PC-9 (cell line): ENCODE measurements around the gene ZDHHC12. TPM values are rescaled to one million over a fixed set of nuclear protein-coding genes. Genes with fewer than 3 reads are reported as not detected.

Source experiments
- BruUV-seq: library from RNA; stranded (reverse); fragments of 400-500 nt; replicated peaks from 2 replicates; lab custom pipeline; 2021; lab: Mats Ljungman, UMichigan
- CTCF ChIA-PET: fragments of 300-600 bp; sonication (Branson Sonifier 250); formaldehyde crosslinking; loops from one replicate; lab custom pipeline; 2022; ENCODE audit warnings: antibody characterized with exemption; lab: Charles Lee
- POLR2A ChIA-PET: fragments of 300-600 bp; sonication (Branson Sonifier 250); formaldehyde crosslinking; loops from one replicate; lab custom pipeline; 2022; ENCODE audit warnings: antibody characterized with exemption; ENCODE audit not compliant: unreplicated experiment; lab: Charles Lee
- DNase-seq, 2 experiments: peaks; one replicate each; pipeline versions ENCODE4 v3.0.0 to v3.0.0-alpha.2; 2015 to 2022; ENCODE audit warnings: mixed read lengths in 1 of 2
- H2AFZ ChIP-seq: fragments of 200-600 bp; sonication (generic); 2 replicates; pipeline ENCODE4 v1.8.1; 2017; ENCODE audit warnings: antibody characterized with exemption
- H3F3A ChIP-seq: fragments of 200-600 bp; sonication (generic); 2 replicates; pipeline ENCODE4 v1.8.1; 2017; ENCODE audit warnings: antibody characterized with exemption, mild to moderate bottlenecking, low read depth; ENCODE audit not compliant: insufficient read depth
- H3K27ac ChIP-seq: fragments of 200-600 bp; sonication (generic); 2 replicates; pipeline ENCODE4 v1.6.1; 2016; ENCODE audit warnings: mixed run types
- H3K27me3 ChIP-seq: fragments of 200-600 bp; sonication (generic); 2 replicates; pipeline ENCODE4 v1.6.1; 2016; ENCODE audit warnings: low read depth, mixed run types; ENCODE audit not compliant: insufficient read depth
- H3K36me3 ChIP-seq: fragments of 200-600 bp; sonication (generic); 2 replicates; pipeline ENCODE4 v1.6.1; 2016; ENCODE audit warnings: low read depth, mixed run types
- H3K4me1 ChIP-seq: fragments of 200-600 bp; sonication (generic); replicated peaks from 2 replicates; pipeline ENCODE4 v1.6.1; 2016; ENCODE audit warnings: mixed run types; ENCODE audit not compliant: insufficient read depth
- H3K4me2 ChIP-seq: fragments of 200-600 bp; sonication (generic); 2 replicates; pipeline ENCODE4 v1.6.1; 2017; ENCODE audit warnings: mixed run types
- H3K4me3 ChIP-seq: fragments of 200-600 bp; sonication (generic); 2 replicates; pipeline ENCODE4 v1.6.1; 2016; ENCODE audit warnings: mixed run types
- H3K79me2 ChIP-seq: fragments of 200-600 bp; sonication (generic); 2 replicates; pipeline ENCODE4 v1.6.1; 2017; ENCODE audit warnings: low read depth, mixed run types
- H3K9me2 ChIP-seq: fragments of 200-600 bp; sonication (generic); 2 replicates; pipeline ENCODE4 v1.8.1; 2017; ENCODE audit warnings: mild to moderate bottlenecking; ENCODE audit not compliant: insufficient read depth
- H3K9me3 ChIP-seq: fragments of 200-600 bp; sonication (generic); 2 replicates; pipeline ENCODE4 v1.8.1; 2016; ENCODE audit warnings: low read depth; ENCODE audit not compliant: insufficient read depth
- H4K20me1 ChIP-seq: fragments of 200-600 bp; sonication (generic); 2 replicates; pipeline ENCODE4 v1.8.1; 2017; ENCODE audit not compliant: insufficient read depth
- EZH2 ChIP-seq: fragments of 200-600 bp; sonication (generic); IDR thresholded peaks from 2 replicates; pipeline ENCODE4 v1.8.0; 2017; ENCODE audit warnings: antibody characterized with exemption, low read depth
- intact Hi-C: fragments of 100-400 bp; cut with micrococcal nuclease; formaldehyde crosslinking; loops from one replicate; pipeline ENCODE4 v1.10.0; 2022; ENCODE audit not compliant: unreplicated experiment
- total RNA-seq: library from RNA; stranded (reverse); gene quantifications from 2 replicates; pipeline ENCODE4 v1.2.3, GENCODE V29; 2021
- TF ChIP-seq, protein P1 (sequence below): fragments of 200-600 bp; sonication (generic); conservative IDR thresholded peaks from 2 replicates; pipeline ENCODE4 v1.6.1; 2017; ENCODE audit warnings: mixed run types, antibody characterized with exemption, mild to moderate bottlenecking, moderate library complexity

ZDHHC12 gene
- total RNA-seq, 1 experiment from 2014 or later = 102 TPM

DNA sequence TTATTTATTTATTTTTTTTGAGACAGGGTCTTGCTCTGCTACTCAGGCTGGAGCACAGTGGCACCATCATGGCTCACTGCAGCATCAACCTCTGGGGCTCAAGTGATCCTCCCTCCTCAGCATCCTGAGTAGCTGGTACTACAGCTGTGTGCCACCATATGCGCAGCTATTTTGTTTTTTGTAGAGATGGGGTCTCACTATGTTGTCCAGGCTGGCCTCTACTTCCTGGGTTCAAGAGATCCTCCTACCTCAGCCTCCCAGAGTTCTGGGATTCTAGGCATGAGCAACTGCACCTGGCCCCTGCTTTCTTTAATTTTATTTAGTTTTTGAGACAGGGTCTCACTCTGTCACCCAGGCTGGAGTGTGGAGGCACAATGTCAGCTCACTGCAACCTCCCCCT, 19.5 kb upstream of the ZDHHC12 start:
- no peak overlapping the region for H2AFZ ChIP-seq
- ChIA-PET POLR2A (no interaction called here), CTCF (no interaction called here)
- H3K4me3 ChIP-seq = no peak overlapping the region
- intact Hi-C loops = no loop called here
- no peaks in the 10 kb centered on the region for H3K4me1 ChIP-seq
- H3K27me3 ChIP-seq = no peaks in the 10 kb centered on the region
- no peaks in the 10 kb centered on the region for H3K9me3 ChIP-seq
- H4K20me1 ChIP-seq = no peaks in the 10 kb centered on the region
- no peaks in the 10 kb centered on the region for H3K36me3 ChIP-seq
- H3F3A ChIP-seq = peaks cover 14% of the 10 kb centered on the region; the same call in 1 of the 2 replicates
- BruUV-seq = no TSS peak
- no peaks in the 10 kb centered on the region for H3K79me2 ChIP-seq
- no peak for DNase-seq
- no peak for TF ChIP-seq EZH2
- TF ChIP-seq, protein P1, sequence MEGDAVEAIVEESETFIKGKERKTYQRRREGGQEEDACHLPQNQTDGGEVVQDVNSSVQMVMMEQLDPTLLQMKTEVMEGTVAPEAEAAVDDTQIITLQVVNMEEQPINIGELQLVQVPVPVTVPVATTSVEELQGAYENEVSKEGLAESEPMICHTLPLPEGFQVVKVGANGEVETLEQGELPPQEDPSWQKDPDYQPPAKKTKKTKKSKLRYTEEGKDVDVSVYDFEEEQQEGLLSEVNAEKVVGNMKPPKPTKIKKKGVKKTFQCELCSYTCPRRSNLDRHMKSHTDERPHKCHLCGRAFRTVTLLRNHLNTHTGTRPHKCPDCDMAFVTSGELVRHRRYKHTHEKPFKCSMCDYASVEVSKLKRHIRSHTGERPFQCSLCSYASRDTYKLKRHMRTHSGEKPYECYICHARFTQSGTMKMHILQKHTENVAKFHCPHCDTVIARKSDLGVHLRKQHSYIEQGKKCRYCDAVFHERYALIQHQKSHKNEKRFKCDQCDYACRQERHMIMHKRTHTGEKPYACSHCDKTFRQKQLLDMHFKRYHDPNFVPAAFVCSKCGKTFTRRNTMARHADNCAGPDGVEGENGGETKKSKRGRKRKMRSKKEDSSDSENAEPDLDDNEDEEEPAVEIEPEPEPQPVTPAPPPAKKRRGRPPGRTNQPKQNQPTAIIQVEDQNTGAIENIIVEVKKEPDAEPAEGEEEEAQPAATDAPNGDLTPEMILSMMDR = no peak
- H3K27ac ChIP-seq = no peak overlapping the region
- no peaks in the 10 kb centered on the region for H3K9me2 ChIP-seq
- no peak overlapping the region for H3K4me2 ChIP-seq

DNA sequence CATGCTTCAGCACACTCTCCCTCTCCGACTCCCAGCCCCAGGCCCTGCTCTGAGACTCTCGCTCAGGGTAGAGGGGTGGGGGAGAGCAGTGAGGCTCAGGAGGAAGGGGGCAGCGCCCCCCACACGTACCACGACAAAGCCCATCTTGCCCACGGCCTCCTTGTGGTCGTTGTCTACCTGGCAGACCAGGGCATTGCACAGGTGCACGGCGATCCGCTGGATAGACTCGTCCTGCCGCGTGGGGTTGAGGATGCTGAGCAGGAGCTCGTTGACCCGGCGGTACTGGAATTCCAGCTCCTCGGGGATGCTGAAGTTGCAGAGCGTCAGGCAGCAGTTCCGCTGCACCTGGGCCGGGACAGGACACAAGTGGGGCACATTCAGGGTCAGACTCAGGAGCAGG, 18.5 kb upstream of the ZDHHC12 start:
- Histone ChIP-seq H3K27me3 (no peaks in the 10 kb centered on the region), H3K36me3 (no peaks in the 10 kb centered on the region), H3K4me2 (no peak overlapping the region), H3K9me3 (no peaks in the 10 kb centered on the region), H3K9me2 (no peaks in the 10 kb centered on the region), H3K79me2 (no peaks in the 10 kb centered on the region), H4K20me1 (no peaks in the 10 kb centered on the region), H3K27ac (no peak overlapping the region), H2AFZ (no peak overlapping the region), H3K4me1 (no peaks in the 10 kb centered on the region), H3K4me3 (no peak overlapping the region), H3F3A (peaks cover 11% of the 10 kb centered on the region; the same call in 1 of the 2 replicates)
- POLR2A ChIA-PET = no interaction called here
- DNase-seq = no peak
- TF ChIP-seq EZH2 = no peak
- TF ChIP-seq, protein P1 = no peak
- BruUV-seq = no TSS peak
- intact Hi-C loops = no loop called here
- CTCF ChIA-PET = no interaction called here

DNA sequence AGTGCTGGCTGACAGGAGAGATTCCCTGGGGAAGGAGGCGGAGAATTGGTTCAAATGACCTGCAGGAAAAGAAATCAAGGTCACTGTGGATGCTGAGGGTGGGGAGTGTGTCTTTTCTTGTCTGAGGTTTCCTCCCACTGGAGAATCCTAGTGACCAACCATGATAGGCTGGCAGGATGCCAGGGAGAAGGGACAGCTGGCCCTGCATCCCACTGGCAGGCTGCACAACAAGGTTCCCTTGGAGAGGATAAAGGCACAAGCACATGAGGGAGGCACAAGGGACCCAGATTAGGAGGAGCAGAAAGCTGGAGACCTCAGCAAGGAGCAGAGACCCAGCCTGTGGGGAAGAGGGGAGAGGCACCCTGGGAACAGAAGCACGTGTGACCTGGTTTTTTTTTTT, 11.4 kb upstream of the ZDHHC12 start:
- ChIA-PET POLR2A (interaction anchor here (0.6 kb wide), 1 partner anchor 55 kb away, joined by 3 read pairs; no protein-coding TSS in a partner anchor), CTCF (interaction anchor here (0.5 kb wide), 1 partner anchor 26 kb away, joined by 3 read pairs; no protein-coding TSS in a partner anchor)
- Histone ChIP-seq H3K79me2 (no peaks in the 10 kb centered on the region), H3K9me2 (no peaks in the 10 kb centered on the region), H4K20me1 (no peaks in the 10 kb centered on the region; the same call in 1 of the 2 replicates), H3K27ac (no peak overlapping the region), H3K36me3 (no peaks in the 10 kb centered on the region), H3K27me3 (no peaks in the 10 kb centered on the region), H2AFZ (no peak overlapping the region), H3K4me2 (no peak overlapping the region), H3K4me3 (no peak overlapping the region), H3K4me1 (no peaks in the 10 kb centered on the region), H3K9me3 (no peaks in the 10 kb centered on the region), H3F3A (peaks cover 19% of the 10 kb centered on the region; the same call in 1 of the 2 replicates)
- BruUV-seq = no TSS peak
- TF ChIP-seq EZH2 = no peak
- TF ChIP-seq, protein P1 = no peak
- intact Hi-C loops = no loop called here
- DNase-seq = no peak
